Measurements from ENCODE around the gene KCNJ1. TPM values are rescaled to one million over a fixed set of nuclear protein-coding genes. Genes with fewer than 3 reads are reported as not detected.

The KCNJ1 gene
- total RNA-seq, 1 donor from 2014 or later = under 0.01 TPM

GRCh38 chr11:128824191-128825049, 42.7 kb downstream of the KCNJ1 start:
- DNase-seq (ENCODE audit: low read depth in 2 of 2) = no peak

DNA sequence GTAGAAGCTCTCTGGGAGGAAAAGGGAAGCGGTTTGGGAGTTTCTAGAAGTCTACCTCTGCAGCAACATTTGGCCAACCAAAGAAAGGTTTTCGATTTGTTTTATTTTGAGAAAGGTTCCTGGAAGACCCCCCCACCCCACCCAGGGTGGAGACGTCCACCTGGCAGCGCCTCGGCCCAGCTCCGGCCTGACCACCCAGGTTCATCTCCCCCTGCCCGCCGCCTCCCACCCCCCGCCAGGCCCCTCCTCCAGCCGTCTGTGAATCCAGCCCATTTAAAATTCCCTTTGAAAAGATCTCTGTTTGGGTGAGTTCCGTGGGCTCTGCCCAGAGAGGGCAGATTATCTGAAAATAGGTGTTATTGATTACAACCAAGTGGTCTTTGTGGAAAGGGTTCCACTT, 43.3 kb downstream of the KCNJ1 start:
- DNase-seq (ENCODE audit: low read depth in 2 of 2) = no peak

DNA sequence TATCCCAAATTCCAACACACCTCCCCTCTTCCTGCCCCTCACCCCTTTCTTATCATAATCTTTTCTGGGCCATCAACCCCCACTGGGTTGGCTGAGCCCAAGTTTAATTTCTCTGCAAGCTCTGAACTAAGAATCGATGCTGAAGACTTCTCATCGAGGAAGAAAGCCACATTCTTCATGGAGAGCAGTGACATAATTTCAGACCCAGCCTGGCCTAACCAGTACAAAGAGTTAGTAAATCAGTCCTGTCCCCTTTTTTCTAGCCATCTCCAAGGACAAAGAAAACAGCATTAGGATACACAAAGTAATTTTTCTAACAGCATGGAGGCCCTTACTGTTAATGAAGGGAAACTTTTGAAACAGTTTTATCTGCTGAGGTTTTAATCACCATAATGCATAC, 45.0 kb downstream of the KCNJ1 start:
- no peak for DNase-seq (ENCODE audit: low read depth in 2 of 2)

DNA sequence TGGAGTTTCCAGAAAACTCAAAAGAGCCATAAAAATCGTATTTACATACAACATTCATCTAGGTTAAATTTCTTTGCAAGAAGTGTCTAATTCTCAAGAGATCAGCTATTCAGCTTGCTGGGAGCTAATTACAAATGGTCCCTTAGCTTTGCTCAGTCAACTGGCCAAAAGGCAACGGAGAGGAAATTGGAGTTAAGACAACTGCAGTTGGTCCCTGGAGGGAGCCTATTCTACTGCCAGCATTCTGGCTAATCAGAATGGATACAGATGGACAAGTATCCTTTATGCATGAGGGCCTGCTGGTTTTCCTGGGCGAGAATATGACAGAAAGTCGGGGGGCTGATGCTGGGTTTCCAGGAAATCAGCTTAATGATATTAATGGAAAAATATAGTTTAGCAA, 45.5 kb downstream of the KCNJ1 start:
- DNase-seq (ENCODE audit: low read depth in 2 of 2) = no peak

DNA sequence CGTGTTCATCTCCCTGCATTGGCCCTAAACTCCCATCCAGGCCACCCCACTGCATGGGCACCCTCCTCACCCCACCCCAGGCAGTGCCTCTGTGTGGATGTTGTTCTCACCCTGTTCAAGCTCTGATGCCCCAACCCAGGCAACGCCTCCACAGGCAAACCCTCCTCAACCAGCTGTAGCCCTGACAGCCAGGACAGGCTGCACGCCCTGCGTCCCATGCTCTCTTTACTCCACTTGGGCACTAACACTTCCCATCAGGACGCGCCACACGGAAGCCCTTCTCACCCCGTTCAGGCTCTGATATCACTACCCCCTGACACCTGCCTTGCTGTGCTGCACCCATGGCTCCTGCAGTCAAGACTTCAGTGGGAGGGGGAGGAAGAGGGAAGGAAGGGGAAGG, 47.9 kb downstream of the KCNJ1 start:
- DNase-seq (ENCODE audit: low read depth in 2 of 2) = no peak

- peak in 1 of 2 donors; percentile 38 for DNase-seq (ENCODE audit: low read depth in 2 of 2)
Observed at GRCh38 chr11:128814856-128815705, 52.0 kb downstream of the KCNJ1 start.

- no peak for DNase-seq (ENCODE audit: low read depth in 2 of 2)
Observed at GRCh38 chr11:128813729-128814128, 53.4 kb downstream of the KCNJ1 start.

GRCh38 chr11:128810784-128811514, 56.1 kb downstream of the KCNJ1 start:
- no peak for DNase-seq (ENCODE audit: low read depth in 2 of 2)

- DNase-seq (ENCODE audit: low read depth in 2 of 2) = no peak
Observed at GRCh38 chr11:128809128-128809527, 58.0 kb downstream of the KCNJ1 start.

- no peak for DNase-seq (ENCODE audit: low read depth in 2 of 2)
Observed at GRCh38 chr11:128807909-128808308, 59.2 kb downstream of the KCNJ1 start.

DNA sequence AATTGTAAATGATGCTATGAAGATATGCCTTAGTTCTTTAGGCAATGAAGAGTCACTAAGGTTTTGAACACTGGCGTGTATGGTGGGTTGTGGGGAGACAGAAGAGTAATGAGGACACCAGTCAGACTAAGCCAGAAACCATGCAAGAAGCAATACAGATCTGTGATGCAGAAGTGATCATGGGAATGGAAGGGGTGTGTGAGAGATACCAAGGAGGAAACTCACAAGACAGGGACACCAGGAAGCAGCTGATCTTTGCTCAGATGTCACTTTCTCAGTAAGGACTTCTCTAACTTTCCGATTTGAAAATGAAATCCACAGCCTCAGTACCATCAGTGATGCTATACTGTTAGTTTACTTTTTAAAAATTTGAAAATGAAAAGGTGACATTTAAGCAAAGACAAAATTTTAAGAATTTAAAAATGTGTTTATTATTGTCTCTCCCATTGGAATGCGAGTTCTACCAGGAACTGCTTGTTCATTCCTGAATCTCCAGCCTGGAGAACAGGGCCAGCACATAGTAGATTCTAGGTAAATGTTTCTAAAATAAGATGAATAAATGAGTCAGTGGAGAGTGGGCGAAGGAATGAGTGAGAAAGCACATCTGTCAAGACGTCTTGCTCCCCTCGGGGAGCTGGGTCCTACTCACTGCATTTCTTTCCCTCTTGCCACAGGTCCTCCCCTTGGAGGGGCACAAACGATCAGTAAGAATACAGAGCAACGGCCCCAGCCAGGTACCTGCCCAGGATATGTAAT, 60.4 kb downstream of the KCNJ1 start:
- no peak for DNase-seq (ENCODE audit: low read depth in 2 of 2)

- DNase-seq (ENCODE audit: low read depth in 2 of 2) = no peak
Observed at GRCh38 chr11:128804481-128804880, 62.6 kb downstream of the KCNJ1 start.

DNA sequence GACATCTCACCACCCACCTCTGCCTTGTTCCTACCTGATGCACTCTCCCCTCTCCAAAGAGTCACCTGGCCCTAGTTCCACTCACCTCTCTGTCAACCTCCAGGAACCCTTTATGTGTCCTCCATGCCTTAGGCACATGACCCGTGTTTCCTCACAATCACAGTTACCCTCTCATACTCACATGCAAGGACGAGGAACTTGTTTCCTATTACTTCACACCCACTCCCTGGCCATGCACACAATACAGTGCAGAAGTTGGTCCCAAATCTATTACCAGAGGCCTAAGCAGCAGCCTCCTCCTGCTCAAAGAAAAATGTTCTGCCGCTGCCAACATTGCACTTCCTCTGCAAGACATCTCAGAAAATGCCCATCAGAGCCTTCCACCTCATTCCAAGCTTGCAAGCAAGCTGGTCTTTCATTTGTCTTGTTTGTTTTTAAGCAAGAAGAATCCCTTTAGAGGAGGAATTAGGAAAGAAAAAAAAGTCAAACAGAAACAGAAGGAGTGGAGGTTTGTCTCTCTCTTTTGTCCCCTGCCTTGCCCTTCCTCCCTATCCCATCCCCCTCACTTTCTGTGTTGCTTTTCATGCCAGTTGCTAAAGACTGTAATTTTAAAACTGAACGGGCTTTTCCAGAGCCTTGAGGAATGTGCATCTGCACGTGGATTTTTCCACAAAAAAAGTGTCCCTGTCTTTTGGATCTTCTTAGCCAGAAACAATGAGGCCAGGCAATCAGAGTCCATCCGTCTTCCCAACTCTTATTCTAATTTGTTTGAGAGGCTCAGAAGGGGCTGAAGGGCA, 63.4 kb downstream of the KCNJ1 start:
- DNase-seq (ENCODE audit: low read depth in 2 of 2) = no peak

DNA sequence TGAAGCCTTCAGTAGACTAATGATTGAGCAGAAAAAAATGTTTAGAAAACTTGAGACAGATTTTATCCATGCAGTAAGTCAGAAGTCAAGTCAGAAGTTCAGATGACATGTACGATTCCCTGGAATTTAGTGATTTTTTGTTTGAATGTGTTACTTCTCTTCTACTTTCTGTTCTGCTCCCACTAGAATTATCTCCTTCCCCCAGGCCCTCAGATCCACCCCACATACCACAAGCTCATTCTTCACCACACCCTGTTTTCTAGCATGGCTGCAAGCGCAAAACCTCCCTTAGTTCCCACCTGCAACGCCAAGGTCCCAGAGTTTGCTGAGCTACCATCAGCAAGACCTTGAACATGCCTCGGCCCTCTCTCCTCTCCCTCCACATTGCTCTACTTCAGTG, 64.1 kb downstream of the KCNJ1 start:
- DNase-seq (ENCODE audit: low read depth in 2 of 2) = no peak

- peak; percentile 37 to 61 for DNase-seq (ENCODE audit: low read depth in 2 of 2)
Observed at GRCh38 chr11:128802358-128802981, 64.6 kb downstream of the KCNJ1 start.

GRCh38 chr11:128800871-128801417, 66.2 kb downstream of the KCNJ1 start:
- no peak for DNase-seq (ENCODE audit: low read depth in 2 of 2)

- DNase-seq (ENCODE audit: low read depth in 2 of 2) = no peak
Observed at GRCh38 chr11:128796270-128796669, 70.8 kb downstream of the KCNJ1 start.

DNA sequence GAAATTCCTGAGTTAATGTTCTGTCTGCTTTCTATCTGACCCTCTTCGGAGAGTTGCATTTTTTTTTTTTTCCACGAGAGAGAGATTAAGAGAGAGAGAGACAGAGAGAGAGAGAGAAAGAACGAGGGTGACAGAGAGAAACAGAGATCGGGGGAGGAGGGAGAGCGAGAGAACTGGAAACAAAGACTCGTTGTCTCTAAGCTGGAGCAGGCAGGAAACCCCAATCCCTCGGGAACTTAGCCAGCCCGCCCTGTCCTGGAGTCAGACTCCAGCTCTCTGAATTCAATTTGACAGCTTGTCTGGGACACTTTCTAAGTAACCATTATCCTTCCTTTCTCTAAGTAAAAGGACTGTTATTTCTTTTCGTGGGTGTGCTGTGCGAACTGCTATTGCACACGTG, 76.9 kb downstream of the KCNJ1 start:
- peak; percentile 29 to 51 for DNase-seq (ENCODE audit: low read depth in 2 of 2)

- DNase-seq (ENCODE audit: low read depth in 2 of 2) = no peak
Observed at GRCh38 chr11:128789497-128790150, 77.5 kb downstream of the KCNJ1 start.

Data from lung microvascular endothelial cell (primary cell).